IMR-90 (cell line): ENCODE measurements around the gene IL1RL1. TPM values are rescaled to one million over a fixed set of nuclear protein-coding genes. Genes with fewer than 3 reads are reported as not detected.

Experiments used
- ATAC-seq: fragments of 200-7000 bp; cut with Tn5 transposase; 2 replicates; pipeline ENCODE4 v1.9.1; 2020; ENCODE audit warnings: low read depth, mild to moderate bottlenecking, moderate library complexity
- Bru-seq: library from RNA; stranded (reverse); fragments of 400-500 nt; gene quantifications from one replicate; lab custom pipeline; 2021; lab: Mats Ljungman, UMichigan
- BruChase-seq, 2 experiments: library from RNA; stranded (reverse); fragments of 400-500 nt; gene quantifications; one replicate each; lab custom pipeline; 2021; lab: Mats Ljungman, UMichigan
- BruUV-seq: library from RNA; stranded (reverse); fragments of 400-500 nt; replicated peaks from 2 replicates; lab custom pipeline; 2021; lab: Mats Ljungman, UMichigan
- CTCF ChIA-PET: fragments of 300-600 bp; formaldehyde crosslinking; extraction: SDS; loops from one replicate; lab custom pipeline; 2021; ENCODE audit warnings: antibody characterized with exemption; lab: Yijun Ruan, JAX
- POLR2A ChIA-PET: fragments of 300-600 bp; sonication (Branson Sonifier 250); formaldehyde crosslinking; loops from one replicate; lab custom pipeline; 2022; ENCODE audit warnings: antibody characterized with exemption; ENCODE audit not compliant: unreplicated experiment; lab: Charles Lee
- DNase-seq: peaks from one replicate; pipeline ENCODE4 v3.0.0; 2013
- H2AFZ ChIP-seq: replicated peaks from 2 replicates; pipeline ENCODE3; 2013; ENCODE audit warnings: low read length, mild to moderate bottlenecking; ENCODE audit not compliant: poor library complexity
- H2AK5ac ChIP-seq: 2 replicates; pipeline ENCODE4 v1.6.1; 2013; ENCODE audit warnings: low read depth, low read length, inconsistent platforms
- H2AK9ac ChIP-seq: replicated peaks from 2 replicates; pipeline ENCODE3; 2013; ENCODE audit warnings: mild to moderate bottlenecking, low read depth, low read length, moderate library complexity; ENCODE audit not compliant: poor library complexity
- H2BK120ac ChIP-seq: 2 replicates; pipeline ENCODE4 v1.6.1; 2013; ENCODE audit warnings: low read depth, low read length, inconsistent platforms
- H2BK15ac ChIP-seq: 3 replicates; pipeline ENCODE4 v1.6.1; 2013; ENCODE audit warnings: low read depth, low read length, inconsistent platforms
- H2BK20ac ChIP-seq: 2 replicates; pipeline ENCODE4 v1.6.1; 2013; ENCODE audit warnings: low read depth, mild to moderate bottlenecking, inconsistent platforms, low read length, moderate library complexity
- H2BK5ac ChIP-seq: 2 replicates; pipeline ENCODE4 v1.6.1; 2013; ENCODE audit warnings: mild to moderate bottlenecking, low read depth, low read length, inconsistent platforms; ENCODE audit not compliant: poor library complexity, severe bottlenecking
- H3K14ac ChIP-seq: replicated peaks from 2 replicates; pipeline ENCODE4 v1.6.1; 2013; ENCODE audit warnings: low read depth, low read length, inconsistent platforms
- H3K18ac ChIP-seq: 2 replicates; pipeline ENCODE4 v1.6.1; 2013; ENCODE audit warnings: low read depth, low read length, control low read depth
- H3K23ac ChIP-seq: 2 replicates; pipeline ENCODE4 v1.6.1; 2013; ENCODE audit warnings: low read depth, low read length, inconsistent platforms
- H3K27ac ChIP-seq: 2 replicates; pipeline ENCODE4 v1.5.1; 2013; ENCODE audit warnings: mild to moderate bottlenecking, control low read depth, low read length; ENCODE audit not compliant: insufficient read depth
- H3K27me3 ChIP-seq: 2 replicates; pipeline ENCODE4 v1.6.1; 2013; ENCODE audit warnings: low read length; ENCODE audit not compliant: control insufficient read depth, insufficient read depth
- H3K36me3 ChIP-seq: 2 replicates; pipeline ENCODE4 v1.6.1; 2013; ENCODE audit warnings: low read length, mixed read lengths; ENCODE audit not compliant: control insufficient read depth, insufficient read depth
- H3K4ac ChIP-seq: 2 replicates; pipeline ENCODE4 v1.6.1; 2013; ENCODE audit warnings: low read depth, low read length, inconsistent platforms
- H3K4me1 ChIP-seq: 2 replicates; pipeline ENCODE4 v1.6.1; 2013; ENCODE audit warnings: low read length, mixed read lengths; ENCODE audit not compliant: control insufficient read depth, insufficient read depth
- H3K4me2 ChIP-seq: 2 replicates; pipeline ENCODE4 v1.6.1; 2013; ENCODE audit warnings: low read depth, mild to moderate bottlenecking, control low read depth, low read length, moderate library complexity
- H3K4me3 ChIP-seq: 2 replicates; pipeline ENCODE4 v1.5.1; 2013; ENCODE audit warnings: low read depth, mild to moderate bottlenecking, control low read depth, low read length, moderate library complexity; ENCODE audit not compliant: insufficient read depth
- H3K56ac ChIP-seq: 2 replicates; pipeline ENCODE4 v1.6.1; 2013; ENCODE audit warnings: low read length, inconsistent platforms; ENCODE audit not compliant: insufficient read depth; ENCODE audit errors: extremely low read depth
- H3K79me1 ChIP-seq, 2 experiments: 2 replicates each; pipeline ENCODE4 v1.6.1; 2013; ENCODE audit warnings: low read length in 2 of 2, inconsistent platforms in 1 of 2, low read depth in 1 of 2
- H3K9ac ChIP-seq: 2 replicates; pipeline ENCODE4 v1.6.1; 2013; ENCODE audit warnings: low read depth, low read length, control low read depth
- H3K9me1 ChIP-seq: 2 replicates; pipeline ENCODE4 v1.6.1; 2013; ENCODE audit warnings: low read length, inconsistent platforms; ENCODE audit not compliant: insufficient read depth
- H3K9me3 ChIP-seq: 2 replicates; pipeline ENCODE4 v1.6.1; 2013; ENCODE audit warnings: low read length; ENCODE audit not compliant: control insufficient read depth, insufficient read depth
- H4K20me1 ChIP-seq: 2 replicates; pipeline ENCODE4 v1.6.1; 2013; ENCODE audit warnings: low read length, inconsistent platforms; ENCODE audit not compliant: insufficient read depth
- H4K5ac ChIP-seq: 2 replicates; pipeline ENCODE4 v1.6.1; 2013; ENCODE audit warnings: mild to moderate bottlenecking, low read depth, low read length, control low read depth
- H4K8ac ChIP-seq, 2 experiments: 2 replicates each; pipeline ENCODE4 v1.6.1; 2013; ENCODE audit warnings: low read depth in 2 of 2, low read length in 2 of 2, control low read depth in 1 of 2, inconsistent platforms in 1 of 2
- H4K91ac ChIP-seq: 2 replicates; pipeline ENCODE4 v1.6.1; 2013; ENCODE audit warnings: low read depth, low read length, inconsistent platforms; ENCODE audit not compliant: insufficient read depth
- BHLHE40 ChIP-seq: fragments of 150-350 bp; IDR thresholded peaks from 2 replicates; pipeline ENCODE4 v1.6.1; 2016; ENCODE audit warnings: mild to moderate bottlenecking, low read depth, low read length
- CEBPB ChIP-seq: IDR thresholded peaks from 2 replicates; pipeline ENCODE4 v1.6.1; 2012; ENCODE audit warnings: low read depth, low read length, improper control_type of control experiment
- CHD1 ChIP-seq: IDR thresholded peaks from 2 replicates; pipeline ENCODE4 v1.6.1; 2012; ENCODE audit warnings: low read depth, low read length, improper control_type of control experiment
- ELK1 ChIP-seq: fragments of 150-350 bp; IDR thresholded peaks from 2 replicates; pipeline ENCODE4 v1.6.1; 2016; ENCODE audit warnings: low read depth, mild to moderate bottlenecking, low read length, moderate library complexity, borderline replicate concordance
- FOS ChIP-seq: fragments of 150-350 bp; IDR thresholded peaks from 2 replicates; pipeline ENCODE4 v1.6.1; 2016; ENCODE audit warnings: low read depth, low read length
- MAFK ChIP-seq: IDR thresholded peaks from 2 replicates; pipeline ENCODE4 v1.6.1; 2012; ENCODE audit warnings: low read depth, low read length, improper control_type of control experiment
- MAZ ChIP-seq: IDR thresholded peaks from 2 replicates; pipeline ENCODE4 v1.6.1; 2012; ENCODE audit warnings: low read depth, mild to moderate bottlenecking, low read length, improper control_type of control experiment, moderate library complexity, borderline replicate concordance
- MXI1 ChIP-seq: IDR thresholded peaks from 2 replicates; pipeline ENCODE4 v1.6.1; 2012; ENCODE audit warnings: low read depth, mild to moderate bottlenecking, low read length, moderate library complexity, borderline replicate concordance
- NFE2L2 ChIP-seq: fragments of 150-350 bp; IDR thresholded peaks from 2 replicates; pipeline ENCODE4 v1.6.1; 2016; ENCODE audit warnings: low read depth, mild to moderate bottlenecking, low read length
- POLR2A ChIP-seq: IDR thresholded peaks from 2 replicates; pipeline ENCODE4 v1.6.1; 2012; ENCODE audit warnings: mild to moderate bottlenecking, low read depth, low read length
- RAD21 ChIP-seq: IDR thresholded peaks from 2 replicates; pipeline ENCODE4 v1.6.1; 2012; ENCODE audit warnings: low read length, improper control_type of control experiment
- RFX5 ChIP-seq: IDR thresholded peaks from 2 replicates; pipeline ENCODE4 v1.8.0; 2012; ENCODE audit warnings: low read depth, mild to moderate bottlenecking, low read length, moderate library complexity
- SMC3 ChIP-seq: fragments of 150-350 bp; IDR thresholded peaks from 2 replicates; pipeline ENCODE4 v1.6.1; 2016; ENCODE audit warnings: low read depth, mild to moderate bottlenecking, antibody characterized with exemption, low read length, moderate library complexity
- USF2 ChIP-seq: fragments of 150-350 bp; IDR thresholded peaks from 2 replicates; pipeline ENCODE4 v1.6.1; 2017; ENCODE audit warnings: mild to moderate bottlenecking, antibody characterized with exemption, low read length, low read depth
- WGBS, 2 experiments: methylation state at CpG; one replicate each; pipeline versions ENCODE4 v1.1.5 to v1.1.7; 2013; ENCODE audit warnings: missing lambda C conversion rate in 2 of 2; ENCODE audit not compliant: insufficient read length in 1 of 2; ENCODE audit errors: extremely low coverage in 2 of 2; 5-methylcytosine and 5-hydroxymethylcytosine counted together
- dilution Hi-C: fragments of 300-500 bp; cut with HindIII; formaldehyde crosslinking; loops from one replicate; pipeline ENCODE4 v1.14.3; 2018; ENCODE audit warnings: low sequenced_read_pairs; ENCODE audit not compliant: unreplicated experiment
- in situ Hi-C: fragments of 300-500 bp; cut with MboI; formaldehyde crosslinking; loops from 3 replicates; pipeline ENCODE4 v1.14.3; 2019; ENCODE audit warnings: low sequenced_read_pairs, inconsistent platforms, mixed read lengths
- intact Hi-C: fragments of 100-400 bp; cut with micrococcal nuclease; formaldehyde crosslinking; loops from 2 replicates; pipeline ENCODE4 v1.10.0; 2022
- long read RNA-seq: library from polyadenylated mRNA; unstranded; transcript quantifications from one replicate; pipeline ENCODE4 v2.0.0, GENCODE V29; 2021; ENCODE audit not compliant: unreplicated experiment
- polyA plus RNA-seq, 3 experiments: library from polyadenylated mRNA; depleted of rRNA; stranded (reverse); fragments of >200 nt; gene quantifications; 2 replicates each; pipeline ENCODE4 v1.2.3, GENCODE V29; 2012; ENCODE audit warnings: low replicate concordance in 1 of 3
- total RNA-seq: library from RNA; depleted of rRNA; stranded (reverse); fragments of >200 nt; gene quantifications from 2 replicates; pipeline ENCODE4 v1.2.3, GENCODE V29; 2012; rRNA removed

The IL1RL1 gene
- total RNA-seq: under 0.01 TPM in 2 replicates
- polyA plus RNA-seq (2012; rRNA removed): 0.14 TPM in 1 of 2 replicates, not detected in the other
- 0.01 TPM in 1 of 2 replicates, not detected in the other for polyA plus RNA-seq (2012; cell fraction: cytosol; rRNA removed)
- polyA plus RNA-seq (2012; cell fraction: nucleus; rRNA removed; ENCODE audit: low replicate concordance): 0.02 and 0.21 TPM in 2 replicates
- Bru-seq, nascent RNA: percentile 8 among the genes with signal in this experiment
- percentile 8 among the genes with signal in this experiment for BruChase-seq, experiment 1, labeled RNA remaining after a 6-hour chase
- BruChase-seq, experiment 2, labeled RNA remaining after a 2-hour chase: percentile 9 among the genes with signal in this experiment
- long read RNA-seq: 0 reads

GRCh38 chr2:102310964-102311640 is at the start of gene IL1RL1:
IL1RL1 (plus strand) TSS chr2:102311563; CDS start chr2:102338265, 26,702 bp downstream.
- peak within 1 kb of the TSS; percentile 61 for H2BK120ac ChIP-seq
- BruUV-seq: no TSS peak
- no peaks in the 10 kb centered on the region for H4K20me1 ChIP-seq
- no peak within 1 kb of the TSS for H3K4me2 ChIP-seq
- H3K9me3 ChIP-seq: no peaks in the 10 kb centered on the region
- H2BK15ac ChIP-seq: peak within 1 kb of the TSS; percentile 16; the same call in 1 of the 3 replicates
- no peaks in the 10 kb centered on the region for H3K79me1 ChIP-seq
- peak within 1 kb of the TSS; percentile 77 for H3K14ac ChIP-seq
- H2BK20ac ChIP-seq: peak within 1 kb of the TSS; percentile 59
- peak within 1 kb of the TSS; percentile 49 for H3K4ac ChIP-seq
- H3K18ac ChIP-seq: peak within 1 kb of the TSS; percentile 68; the same call in 1 of the 2 replicates
- H2AK9ac ChIP-seq: no peak within 1 kb of the TSS
- peaks cover 4% of the 10 kb centered on the region for H3K9me1 ChIP-seq
- no peak for DNase-seq
- no peak for ATAC-seq
- in situ Hi-C loops (no loop called here), intact Hi-C loops (no loop called here), dilution Hi-C loops (no loop called here)
- H2BK5ac ChIP-seq: no peak within 1 kb of the TSS
- no peak within 1 kb of the TSS for H3K56ac ChIP-seq
- no peaks in the 10 kb centered on the region for H3K36me3 ChIP-seq
- peaks cover 2% of the 10 kb centered on the region; the same call in 1 of the 2 replicates for H3K27me3 ChIP-seq
- peak within 1 kb of the TSS; percentile 45; the same call in 1 of the 2 replicates for H4K91ac ChIP-seq
- no peak within 1 kb of the TSS for H3K23ac ChIP-seq
- H3K4me1 ChIP-seq: peaks cover 10% of the 10 kb centered on the region
- no peak within 1 kb of the TSS for H3K4me3 ChIP-seq
- ChIA-PET POLR2A (no interaction called here), CTCF (no interaction called here)
- H4K8ac ChIP-seq: 0 out of 4 replicates have a peak within 1 kb of the TSS, but pooled peaks of 1 of the 2 experiments have one; percentile 6
- no peak within 1 kb of the TSS for H3K9ac ChIP-seq
- WGBS, 2 experiments: 86% methylated on average over 1 of the region's 5 CpGs; no CpG with 5 or more reads in 1 of the 2 experiments
- peak within 1 kb of the TSS; percentile 49 for H2AK5ac ChIP-seq
- no peak within 1 kb of the TSS; the same call in 1 of the 2 replicates for H3K27ac ChIP-seq
- H2AFZ ChIP-seq: no peak within 1 kb of the TSS
- no peak within 1 kb of the TSS; the same call in 1 of the 2 replicates for H4K5ac ChIP-seq
- no peak for TF ChIP-seq POLR2A
- no peak for TF ChIP-seq RAD21
- TF ChIP-seq MAZ: no peak
- no peak for TF ChIP-seq ELK1
- TF ChIP-seq SMC3: no peak
- no peak for TF ChIP-seq MXI1
- no peak for TF ChIP-seq CHD1
- no peak for TF ChIP-seq MAFK
- TF ChIP-seq FOS: no peak
- TF ChIP-seq CEBPB: no peak
- no peak for TF ChIP-seq BHLHE40
- no peak for TF ChIP-seq NFE2L2
- no peak for TF ChIP-seq RFX5
- no peak for TF ChIP-seq USF2
